Testis (tissue), 2 donors: ENCODE results near the gene ATP2B2.

Experiments
- CTCF ChIP-seq, 3 experiments: fragments of 450-650 bp in 2 of 3; fragments of 200-600 bp in 1 of 3; sonication (generic) in 1 of 3; IDR thresholded peaks; one replicate each; pipeline ENCODE4 v1.5.1; 2016 to 2019; ENCODE audit warnings: antibody characterized with exemption in 3 of 3, mild to moderate bottlenecking in 2 of 3, moderate library complexity in 1 of 3
- POLR2A ChIP-seq: fragments of 450-650 bp; IDR thresholded peaks from one replicate; pipeline ENCODE4 v1.6.1; 2017; ENCODE audit warnings: antibody characterized with exemption, mild to moderate bottlenecking, moderate library complexity

- TF ChIP-seq POLR2A (no peak), CTCF (IDR thresholded peaks at IDR 0.05) (no peak)
Observed at GRCh38 chr3:10462641-10463532, 42.5 kb downstream of the ATP2B2 start.
